UCSD-AML1 (cell line): Measurements from ENCODE around the gene ASB5.
"Not testable (repeated sequence)": the region's sequence is repeated elsewhere in the genome, so short reads cannot be mapped to it uniquely, and the experiment has no call there.

Source experiments
- DNase-seq: peaks from one replicate; lab custom pipeline; 2025; ENCODE audit not compliant: unreplicated experiment; lab: John Stamatoyannopoulos, UW

The ASB5 gene, protein sequence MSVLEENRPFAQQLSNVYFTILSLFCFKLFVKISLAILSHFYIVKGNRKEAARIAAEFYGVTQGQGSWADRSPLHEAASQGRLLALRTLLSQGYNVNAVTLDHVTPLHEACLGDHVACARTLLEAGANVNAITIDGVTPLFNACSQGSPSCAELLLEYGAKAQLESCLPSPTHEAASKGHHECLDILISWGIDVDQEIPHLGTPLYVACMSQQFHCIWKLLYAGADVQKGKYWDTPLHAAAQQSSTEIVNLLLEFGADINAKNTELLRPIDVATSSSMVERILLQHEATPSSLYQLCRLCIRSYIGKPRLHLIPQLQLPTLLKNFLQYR

GRCh38 chr4:176268963-176269362, at the start of gene ASB5:
Gene ASB5, minus strand, starts transcription at chr4:176269222. Its CDS starts 114 bp downstream, at chr4:176269108.
- DNase-seq, result no peak

- DNase-seq, result no peak
Observed at GRCh38 chr4:176313596-176314336, 44.7 kb upstream of the ASB5 start.

- DNase-seq, result no peak
Observed at GRCh38 chr4:176309772-176310171, 40.8 kb upstream of the ASB5 start.

GRCh38 chr4:176309046-176309445, 40.0 kb upstream of the ASB5 start:
- DNase-seq, result no peak

- no peak for DNase-seq
Observed at GRCh38 chr4:176308441-176308840, 39.4 kb upstream of the ASB5 start.

GRCh38 chr4:176307666-176307930, 38.6 kb upstream of the ASB5 start:
- no peak for DNase-seq

DNA sequence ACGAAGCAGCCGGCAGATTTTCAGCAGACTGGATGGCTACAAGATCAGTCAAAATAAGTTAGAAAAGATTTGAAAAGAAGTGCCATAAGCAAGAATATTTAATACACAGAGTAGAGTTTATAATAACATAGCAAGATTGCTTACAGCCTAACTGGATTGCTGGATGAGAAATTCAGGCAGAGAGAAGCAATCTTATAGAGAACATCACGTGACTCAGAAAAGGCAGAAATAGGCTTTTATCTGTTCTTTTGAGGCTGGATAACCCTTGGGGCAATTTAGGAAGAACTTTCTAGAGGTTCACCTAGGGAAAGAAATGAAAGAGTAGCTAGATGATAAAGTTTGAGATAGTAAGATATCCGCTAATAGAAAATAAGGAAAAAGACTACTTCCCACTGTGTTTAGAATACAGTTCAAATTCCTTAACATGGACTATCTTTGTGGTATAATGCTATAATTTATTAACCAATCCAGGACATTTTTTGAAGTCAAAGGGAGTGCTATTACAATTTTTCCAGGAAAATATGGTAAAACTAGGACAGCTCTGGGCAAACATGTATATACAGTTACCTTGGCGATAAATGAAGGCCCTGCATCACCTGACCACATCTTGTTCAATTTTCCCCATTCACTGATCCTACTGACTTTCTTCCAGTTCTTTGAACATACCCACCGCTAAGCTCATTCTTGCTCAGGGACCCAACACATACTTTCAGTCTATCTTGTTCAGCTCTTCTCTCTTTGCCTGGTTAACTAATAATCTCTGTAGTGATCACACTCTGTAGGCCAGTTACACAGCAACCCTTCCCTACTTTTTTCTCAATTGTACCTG, 38.0 kb upstream of the ASB5 start:
- no peak for DNase-seq

- DNase-seq, result no peak
Observed at GRCh38 chr4:176303938-176304337, 34.9 kb upstream of the ASB5 start.

DNA sequence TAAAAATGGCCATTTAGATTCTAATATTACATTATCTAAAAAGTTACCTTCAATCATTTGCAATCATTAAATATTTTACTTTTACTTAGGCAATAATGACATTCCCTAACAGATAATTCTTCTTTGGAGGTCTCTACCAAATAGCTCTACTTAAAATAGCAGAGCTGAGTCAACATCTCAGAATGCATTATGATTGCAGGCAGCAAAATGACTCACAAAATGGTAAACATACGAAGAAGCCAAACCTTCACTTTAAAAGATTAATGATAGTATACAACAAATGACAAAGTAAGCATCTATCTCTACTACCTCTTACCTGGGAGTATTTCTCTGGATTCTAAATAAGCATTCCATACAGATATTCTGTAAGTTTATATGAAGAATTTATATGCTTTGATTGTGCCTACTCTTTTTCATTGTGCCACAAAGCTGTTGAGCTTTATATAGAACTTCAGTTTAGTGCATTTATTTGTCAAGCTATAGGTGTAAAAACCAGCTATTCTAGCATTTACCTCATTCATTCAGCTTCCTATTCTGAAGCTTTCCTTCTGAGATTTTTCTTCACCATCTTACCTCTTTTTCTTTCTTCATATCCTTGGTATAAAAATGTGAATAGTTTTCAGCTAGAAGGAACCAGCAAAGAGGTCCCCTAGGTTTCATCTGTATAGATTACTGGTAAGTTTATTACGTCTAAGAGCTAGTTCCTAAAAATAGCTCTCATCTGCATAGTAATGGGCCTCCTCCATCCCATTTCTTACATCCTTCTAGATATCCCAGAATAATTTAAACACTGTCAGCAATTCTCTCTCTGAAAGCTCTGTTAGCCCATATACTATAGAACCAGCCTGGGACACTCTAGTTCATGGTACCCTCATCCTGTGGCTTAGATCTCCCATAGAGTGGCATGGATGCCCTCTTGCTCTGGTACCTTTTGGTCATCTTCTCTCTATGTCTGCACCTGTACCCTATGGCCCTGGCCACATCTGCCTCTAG, 33.6 kb upstream of the ASB5 start:
- DNase-seq, result no peak

DNA sequence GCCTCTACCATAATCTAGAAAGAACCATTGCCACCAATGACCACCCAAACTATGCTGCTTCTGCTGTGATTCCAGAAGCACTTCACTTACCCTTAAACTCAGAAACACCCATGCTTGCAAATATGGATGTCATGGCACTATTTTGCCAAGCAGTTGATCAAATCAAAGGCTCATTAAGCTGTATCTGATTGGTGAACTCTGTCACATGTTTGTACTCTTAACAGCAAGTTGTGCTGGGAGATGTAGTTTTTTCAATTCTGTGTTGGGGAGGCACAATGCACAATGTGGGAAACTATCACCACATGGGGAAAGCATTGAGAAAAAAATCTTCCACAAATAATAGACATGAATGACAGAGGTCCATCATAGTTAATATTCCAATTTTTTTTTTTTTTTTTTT, 31.5 kb upstream of the ASB5 start:
- no peak for DNase-seq

DNA sequence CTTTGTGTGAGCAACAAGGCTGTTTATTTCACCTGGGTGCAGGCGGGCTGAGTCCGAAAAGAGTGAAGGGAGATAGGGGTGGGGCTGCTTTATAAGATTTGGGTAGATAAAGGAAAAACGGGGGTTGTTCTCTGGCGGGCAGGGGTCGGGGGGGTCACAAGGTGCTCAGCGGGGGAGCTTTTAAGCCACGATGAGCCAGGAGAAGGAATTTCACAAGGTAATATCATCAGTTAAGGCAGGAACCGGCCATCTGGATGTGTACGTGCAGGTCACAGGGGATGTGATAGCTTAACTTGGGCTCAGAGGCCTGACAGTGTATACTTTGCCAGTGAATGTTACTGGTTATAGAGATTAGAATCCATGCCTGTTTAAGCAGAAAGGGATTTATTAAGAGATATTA, 31.0 kb upstream of the ASB5 start:
- no peak for DNase-seq

DNA sequence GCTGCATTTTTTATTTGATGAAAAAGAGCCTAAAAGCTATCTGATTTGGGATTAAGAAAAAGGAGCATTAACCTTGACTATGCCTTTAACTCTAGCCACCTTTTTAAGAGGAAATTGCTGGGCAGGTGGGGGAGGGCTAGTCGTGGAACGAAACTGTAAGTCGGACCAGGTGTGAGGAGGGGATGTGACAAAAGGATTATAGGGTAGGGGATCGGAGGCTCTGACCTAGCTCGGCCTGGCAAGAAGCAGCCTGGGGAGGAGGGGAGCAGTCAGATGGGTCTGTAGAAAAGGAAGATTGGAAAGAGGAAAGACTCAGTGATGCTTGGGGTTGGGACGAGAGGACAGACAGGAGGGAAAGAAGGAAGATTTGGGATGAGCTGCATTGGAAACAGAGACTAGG, 29.6 kb upstream of the ASB5 start:
- no peak for DNase-seq

DNA sequence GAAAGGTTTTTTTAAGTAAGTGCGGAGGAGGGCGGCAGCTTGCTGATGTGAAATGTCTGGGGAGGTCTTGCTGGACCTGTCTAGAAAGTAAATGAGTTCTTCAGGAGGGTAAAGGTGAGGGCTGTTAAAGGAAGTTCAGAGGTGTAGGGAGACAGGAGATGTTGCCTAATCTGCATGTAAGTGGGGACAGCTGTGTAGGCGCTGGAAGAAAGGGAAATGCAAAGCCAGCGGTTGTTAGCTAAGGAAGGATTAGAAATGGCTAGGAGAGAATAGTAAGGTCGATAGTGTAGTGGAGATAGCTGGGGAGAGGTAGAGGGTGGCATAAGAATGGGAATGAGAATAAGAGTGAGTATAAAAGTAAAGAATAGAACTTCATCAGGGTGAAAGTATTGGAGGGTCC, 26.9 kb upstream of the ASB5 start:
- DNase-seq, result not testable (repeated sequence)

- no peak for DNase-seq
Observed at GRCh38 chr4:176293660-176294059, 24.6 kb upstream of the ASB5 start.

DNA sequence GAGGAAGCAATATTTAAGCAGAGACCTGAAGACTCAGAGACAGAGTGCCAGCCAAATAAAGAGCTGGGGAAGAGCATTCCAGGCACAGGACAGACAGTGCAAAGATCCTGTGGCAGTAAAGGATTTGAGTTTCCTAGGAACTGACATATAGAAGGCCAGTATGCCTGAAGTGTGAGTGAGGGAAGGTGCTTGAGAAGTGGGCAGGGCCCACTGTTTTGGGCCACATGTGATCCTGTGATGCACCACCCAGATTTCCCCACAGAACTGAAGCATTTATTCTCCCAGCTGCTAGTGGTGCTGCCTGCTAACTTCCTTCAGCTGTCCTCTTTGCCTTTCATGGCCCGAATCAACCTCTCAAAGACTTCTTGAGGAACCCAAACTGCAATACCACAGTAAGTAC, 23.9 kb upstream of the ASB5 start:
- DNase-seq, result no peak

GRCh38 chr4:176291748-176292147, 22.7 kb upstream of the ASB5 start:
- DNase-seq, result no peak

DNA sequence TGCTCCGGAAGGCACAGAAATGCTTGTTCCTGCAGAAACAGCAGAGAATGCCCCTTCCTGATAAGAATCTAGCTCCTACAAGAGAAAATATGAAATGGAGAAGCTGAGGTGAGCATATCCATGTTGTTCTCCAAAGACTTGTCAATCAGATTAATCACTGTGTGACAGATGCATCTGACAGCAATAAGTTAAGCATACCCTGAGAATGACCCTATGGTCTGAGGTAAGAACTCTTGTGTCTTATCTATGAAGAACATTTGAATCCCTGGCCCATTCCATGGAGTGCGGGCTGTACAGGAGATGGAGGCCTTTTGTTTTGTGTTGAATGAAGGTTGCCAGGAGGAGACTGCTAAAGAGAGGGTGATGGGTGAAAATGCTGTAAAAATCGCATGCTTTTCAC, 21.5 kb upstream of the ASB5 start:
- DNase-seq, result no peak

GRCh38 chr4:176289561-176289960, 20.5 kb upstream of the ASB5 start:
- DNase-seq, result no peak

DNA sequence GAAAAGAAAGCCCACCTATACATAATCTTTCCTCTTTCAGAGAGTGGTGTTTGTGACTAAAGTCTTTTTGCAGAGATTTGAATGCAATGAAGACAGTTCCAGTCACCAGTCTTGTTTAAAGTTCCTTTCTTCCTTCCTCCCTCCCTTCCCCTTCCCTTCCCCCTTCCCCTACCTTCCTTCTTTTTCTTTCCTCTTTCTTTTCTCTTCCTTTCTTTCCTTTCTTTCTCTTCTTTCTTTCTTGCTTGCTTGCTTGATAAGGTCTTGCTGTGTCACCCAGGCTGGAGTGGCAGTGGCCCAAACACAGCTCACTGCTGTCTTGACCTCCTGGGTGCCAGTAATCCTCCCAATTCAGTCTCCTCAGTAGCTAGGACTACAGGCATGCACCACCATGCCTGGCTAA, 19.0 kb upstream of the ASB5 start:
- no peak for DNase-seq

- no peak for DNase-seq
Observed at GRCh38 chr4:176287546-176287945, 18.5 kb upstream of the ASB5 start.

DNA sequence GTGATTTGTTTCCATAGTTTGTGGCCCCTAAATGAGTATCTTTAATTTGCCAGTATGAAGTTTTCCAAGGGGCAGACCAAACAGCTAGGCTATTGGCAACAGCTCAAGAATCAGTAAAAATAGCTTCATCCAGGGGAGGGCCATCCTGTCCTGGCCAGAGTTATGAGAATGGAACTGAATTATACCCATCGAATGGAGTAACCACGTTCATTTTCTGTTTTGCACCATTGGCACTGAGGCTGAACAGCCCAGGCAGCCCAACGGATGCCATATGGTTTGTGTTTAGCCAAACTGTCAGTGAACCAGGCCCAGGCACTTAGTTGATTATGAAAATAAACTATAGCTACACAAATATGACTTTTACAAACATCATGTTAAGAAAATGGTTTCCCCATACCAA, 17.7 kb upstream of the ASB5 start:
- DNase-seq, result no peak
